ENCODE results near the gene PDHA1. TPM values are rescaled to one million over a fixed set of nuclear protein-coding genes. Genes with fewer than 3 reads are reported as not detected.

Gene PDHA1
- total and polyA plus RNA-seq, 2 of the 4 experiments (the other 2 are of a cell fraction) = 53.9 to 141 TPM

DNA sequence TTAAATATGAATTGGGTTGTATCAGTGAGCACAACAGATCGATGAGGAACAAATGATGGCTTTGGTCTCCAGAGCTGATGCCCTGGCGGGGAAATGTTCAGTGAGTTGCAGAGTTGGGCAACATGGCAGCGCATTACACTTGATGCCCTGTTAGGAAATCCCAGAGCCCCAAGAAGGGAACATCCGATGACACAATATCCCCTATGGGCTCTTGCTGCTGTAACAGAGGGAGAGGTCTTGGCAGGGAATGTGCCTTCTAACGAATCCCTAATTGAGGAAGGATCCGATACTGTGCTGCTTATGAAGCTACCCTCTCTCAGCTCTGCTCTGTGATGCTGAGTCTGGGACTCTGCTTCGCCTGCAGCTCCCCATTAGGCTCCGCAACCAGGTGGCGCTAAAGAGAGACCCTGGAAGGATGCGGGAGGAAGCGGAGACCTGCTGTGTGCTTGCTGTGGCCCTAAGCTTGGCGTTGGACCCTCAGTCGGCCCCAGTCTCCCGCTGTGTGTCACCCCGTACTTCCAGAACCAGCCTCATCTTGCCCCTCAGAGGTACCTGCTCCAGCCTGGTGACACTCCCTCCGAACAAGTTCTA is 38.9 kb downstream of the PDHA1 start:
- no peaks in the 10 kb centered on the region; the same call in 1 of the 2 replicates for H3K9me3 ChIP-seq (ENCODE audit: control insufficient read depth, insufficient read depth, low read length)
- no peaks in the 10 kb centered on the region for H3K36me3 ChIP-seq (ENCODE audit: control insufficient read depth, insufficient read depth, low read length)
- H4K91ac ChIP-seq (ENCODE audit: insufficient read depth, low read depth, low read length) = no peak overlapping the region
- H2BK5ac ChIP-seq (ENCODE audit: low read depth, low read length, poor library complexity, severe bottlenecking) = no peak overlapping the region
- no peaks in the 10 kb centered on the region for H4K20me1 ChIP-seq (ENCODE audit: insufficient read depth, low read length)
- peak overlapping the region; percentile 29 for H2AFZ ChIP-seq (replicated peaks; ENCODE audit: low read length, poor library complexity)
- no peak overlapping the region for H2BK20ac ChIP-seq (ENCODE audit: low read depth, low read length)
- H2BK120ac ChIP-seq (ENCODE audit: low read depth, low read length) = no peak overlapping the region
- H3K56ac ChIP-seq (ENCODE audit: extremely low read depth, insufficient read depth, low read length) = no peak overlapping the region
- H3K9ac ChIP-seq (ENCODE audit: low read depth, low read length) = no peak overlapping the region
- BruUV-seq (replicated peaks) = no TSS peak
- H2BK15ac ChIP-seq (ENCODE audit: low read depth, low read length) = no peak overlapping the region
- H3K79me1 ChIP-seq (ENCODE audit: low read depth in 1 of 2, low read length in 2 of 2) = no peaks in the 10 kb centered on the region
- dilution Hi-C loops (cut with HindIII; ENCODE audit: low sequenced_read_pairs, unreplicated experiment) = no loop called here
- no peak overlapping the region for H2AK9ac ChIP-seq (replicated peaks; ENCODE audit: low read depth, low read length, poor library complexity)
- WGBS, 2 experiments (ENCODE audit: extremely low coverage in 2 of 2, insufficient read length in 1 of 2) = 7% methylated on average over 3 of the region's 16 CpGs; no CpG with 5 or more reads in 1 of the 2 experiments
- in situ Hi-C loops (cut with MboI; ENCODE audit: low sequenced_read_pairs) = loop anchor here (25.0 kb wide), 1 partner anchor 680 kb away; no protein-coding TSS in a partner anchor
- intact Hi-C loops (cut with micrococcal nuclease) = no loop called here
- no peak overlapping the region for H3K23ac ChIP-seq (ENCODE audit: low read depth, low read length)
- no peak overlapping the region for H3K4me3 ChIP-seq (ENCODE audit: insufficient read depth, low read depth, low read length)
- H3K4ac ChIP-seq (ENCODE audit: low read depth, low read length) = no peak overlapping the region
- no peak overlapping the region for H4K5ac ChIP-seq (ENCODE audit: low read depth, low read length)
- H3K14ac ChIP-seq (replicated peaks; ENCODE audit: low read depth, low read length) = no peak overlapping the region
- H3K9me1 ChIP-seq (ENCODE audit: insufficient read depth, low read length) = no peaks in the 10 kb centered on the region
- no peak overlapping the region for H2AK5ac ChIP-seq (ENCODE audit: low read depth, low read length)
- ChIA-PET POLR2A (ENCODE audit: unreplicated experiment) (no interaction called here), CTCF (interaction anchor here (0.7 to 0.9 kb wide), 3 partner anchors 10 to 148 kb away, joined by 3 to 5 read pairs (median 4); no protein-coding TSS in a partner anchor)
- H3K27me3 ChIP-seq (ENCODE audit: control insufficient read depth, insufficient read depth, low read length) = peaks cover 2% of the 10 kb centered on the region; the same call in 1 of the 2 replicates
- H3K27ac ChIP-seq (ENCODE audit: insufficient read depth, low read length) = no peak overlapping the region
- DNase-seq (peak; percentile 32), ATAC-seq (ENCODE audit: low read depth) (peak; percentile 83)
- TF ChIP-seq SMC3 (IDR thresholded peaks at IDR 0.05; ENCODE audit: low read depth, low read length) (peak; percentile 45), CEBPB (IDR thresholded peaks at IDR 0.05; ENCODE audit: low read depth, low read length) (no peak), CTCF (conservative IDR thresholded peaks at IDR 0.05; ENCODE audit: low read depth, low read length) (peak; percentile 51), RAD21 (IDR thresholded peaks at IDR 0.05; ENCODE audit: low read length) (peak; percentile 38)
- H4K8ac ChIP-seq (ENCODE audit: low read depth in 2 of 2, low read length in 2 of 2) = no peak overlapping the region
- no peak overlapping the region for H3K4me2 ChIP-seq (ENCODE audit: low read depth, low read length)
- no peak overlapping the region for H3K18ac ChIP-seq (ENCODE audit: low read depth, low read length)
- H3K4me1 ChIP-seq (ENCODE audit: control insufficient read depth, insufficient read depth, low read length) = no peaks in the 10 kb centered on the region

Data from IMR-90 (cell line).